ENCODE results near the gene GNMT. TPM values are rescaled to one million over a fixed set of nuclear protein-coding genes. Genes with fewer than 3 reads are reported as not detected.

Gene GNMT
- total RNA-seq, 2 experiments from 2014 or later, result 1.0 to 1.2 TPM

GRCh38 chr6:43013097-43013842, 52.7 kb downstream of the GNMT start:
- peak; percentile 25 for ATAC-seq (ENCODE audit: low read depth)
- H3K9me3 Mint-ChIP-seq, result no peaks in the 10 kb centered on the region
- peaks cover 25% of the 10 kb centered on the region for H3K36me3 Mint-ChIP-seq
- H3K27ac Mint-ChIP-seq, result peak overlapping the region; percentile 92
- peak overlapping the region; percentile 93 for H3K4me3 Mint-ChIP-seq
- POLR2A ChIA-PET, result interaction anchor here (0.5 to 3.3 kb wide), 17 partner anchors 8 to 449 kb away, joined by 3 to 25 read pairs (median 5); partner anchors contain the start of genes CNPY3, CUL7, KLC4 and MRPL2
- peaks cover 41% of the 10 kb centered on the region for H3K4me1 Mint-ChIP-seq
- H3K27me3 Mint-ChIP-seq, result no peaks in the 10 kb centered on the region
- DNase-seq, result no peak

Other genes starting within 250 kb of the GNMT start
- under 1 TPM; 0.08 to 0.09 TPM for gene PRPH2, start 238.2 kb upstream of the GNMT start, total RNA-seq
- 10 to 100 TPM; 48.6 to 50.4 TPM for gene TBCC, start 214.7 kb upstream of the GNMT start, total RNA-seq
- 10 to 100 TPM; 28.3 to 29.6 TPM for gene BICRAL, start 178.7 kb upstream of the GNMT start, total RNA-seq
- gene RPL7L1, start 81.1 kb upstream of the GNMT start, total RNA-seq, result 10 to 100 TPM; 77.6 to 79.3 TPM
- gene PTCRA, start 44.7 kb upstream of the GNMT start, total RNA-seq, result not detected
- 10 to 100 TPM; 90.8 to 91.4 TPM for gene CNPY3, start 31.3 kb upstream of the GNMT start, total RNA-seq
- gene PEX6, start 18.4 kb downstream of the GNMT start, total RNA-seq, result 10 to 100 TPM; 27.1 to 27.6 TPM
- gene PPP2R5D, start 23.8 kb downstream of the GNMT start, total RNA-seq, result 10 to 100 TPM; 54.7 to 58.8 TPM
- gene MEA1, start 53.2 kb downstream of the GNMT start, total RNA-seq, result 10 to 100 TPM; 61.2 to 70.1 TPM
- 10 to 100 TPM; 69.4 to 69.9 TPM for gene KLHDC3, start 53.5 kb downstream of the GNMT start, total RNA-seq
- gene RRP36, start 60.9 kb downstream of the GNMT start, total RNA-seq, result 10 to 100 TPM; 63.8 to 65.6 TPM
- 10 to 100 TPM; 10.2 to 12.7 TPM for gene CUL7, start 93.1 kb downstream of the GNMT start, total RNA-seq
- 10 to 100 TPM; 50.1 to 65.2 TPM for gene MRPL2, start 98.7 kb downstream of the GNMT start, total RNA-seq
- 10 to 100 TPM; 25.2 to 33.8 TPM for gene KLC4, start 98.9 kb downstream of the GNMT start, total RNA-seq
- 1 to 10 TPM; 1.4 to 1.9 TPM for gene PTK7, start 115.6 kb downstream of the GNMT start, total RNA-seq
- gene SRF, start 210.5 kb downstream of the GNMT start, total RNA-seq, result 10 to 100 TPM; 34.4 to 36.0 TPM
- gene CUL9, start 221.4 kb downstream of the GNMT start, total RNA-seq, result 10 to 100 TPM; 75.1 to 80.8 TPM

Data from activated naive CD8-positive, alpha-beta T cell treated with anti-CD3 and anti-CD28 coated beads, Interleukin-2, amount 10 ng/mL, durations not matched to agents 7 days and 5 days (primary cell).